GM21381 (cell line): ENCODE data around the gene CENPX.

Source experiments
- ATAC-seq: cut with Tn5 transposase; IDR thresholded peaks from one replicate; pipeline ENCODE4 v1.9.1; 2021; ENCODE audit warnings: mild to moderate bottlenecking, moderate library complexity; ENCODE audit not compliant: unreplicated experiment

Gene CENPX

GRCh38 chr17:82025401-82026107 lies 2.9 kb upstream of the CENPX start:
- ATAC-seq, result no peak

GRCh38 chr17:82024859-82025258 lies 2.2 kb upstream of the CENPX start:
- no peak for ATAC-seq

DNA sequence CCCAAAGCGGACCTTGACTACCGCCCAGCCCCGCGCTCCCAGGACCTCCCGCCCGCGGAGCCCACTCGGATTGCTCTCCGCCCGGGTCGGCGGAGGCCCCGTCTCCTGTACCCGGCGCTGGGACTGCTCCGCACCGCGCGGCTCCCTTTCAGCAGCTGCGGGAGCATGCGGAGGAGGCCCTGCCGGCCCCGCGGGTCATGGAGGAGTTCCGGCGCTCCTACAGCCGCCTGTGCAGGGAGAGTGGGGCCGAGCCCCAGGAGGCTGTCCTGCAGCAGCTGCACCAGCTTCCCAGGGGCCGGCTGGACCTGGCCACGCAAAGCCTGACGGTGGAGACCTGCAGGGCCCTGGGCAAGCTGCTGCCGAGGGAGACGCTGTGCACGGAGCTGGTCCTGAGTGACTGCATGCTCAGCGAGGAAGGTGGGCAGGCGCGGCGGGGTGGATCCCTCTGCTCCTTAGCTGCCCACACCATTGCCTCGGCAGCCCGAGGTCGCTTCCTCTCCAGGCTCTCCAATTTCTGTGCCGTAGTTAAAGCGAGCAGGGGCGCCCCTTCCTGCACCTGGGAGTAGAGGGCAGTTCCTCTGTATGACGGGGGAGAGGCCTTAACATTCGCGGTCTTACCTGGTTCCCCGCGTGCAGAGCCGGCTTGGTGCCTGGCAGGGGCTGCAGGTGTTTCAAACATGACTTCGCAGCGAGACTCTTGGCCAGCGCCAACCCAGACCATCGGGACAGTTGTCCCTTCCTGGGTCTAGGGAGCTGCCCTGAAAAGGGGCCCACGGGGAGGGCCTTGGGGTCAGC lies 966 bp upstream of the CENPX start:
- peak; percentile 1 for ATAC-seq

DNA sequence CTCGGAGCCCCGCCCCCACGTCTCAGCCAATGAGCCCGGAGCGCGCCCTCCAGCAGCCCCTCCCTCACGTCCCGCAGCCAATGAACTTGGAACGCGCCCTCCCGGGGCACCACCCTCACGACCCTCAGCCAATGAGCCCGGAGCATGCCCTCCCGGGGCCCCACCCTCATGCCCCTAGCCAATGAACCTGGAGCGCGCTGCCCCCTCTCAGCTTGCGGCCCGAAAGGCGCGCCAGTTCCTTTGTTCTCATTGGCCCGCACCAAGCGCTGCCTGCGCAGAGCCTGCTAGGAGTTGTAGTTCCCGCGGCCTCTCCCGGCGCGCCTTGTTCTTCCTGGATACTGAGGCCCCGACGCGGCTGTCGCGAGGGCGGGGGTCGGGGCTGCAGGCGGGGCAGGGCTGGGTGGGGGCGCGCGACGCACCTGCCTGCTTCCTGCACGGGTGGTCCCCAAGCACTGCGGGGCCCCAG lies 336 bp upstream of the CENPX start, which contains the start of gene LRRC45:
TSS of gene LRRC45 (plus strand) at position 325 of the 466 bp plus-strand sequence. CDS start 339 bp downstream, outside the sequence.
- peak; percentile 85 for ATAC-seq

GRCh38 chr17:82021900-82022309 lies 773 bp downstream of the CENPX start:
- ATAC-seq, result no peak

GRCh38 chr17:82021107-82021899 lies 1.4 kb downstream of the CENPX start:
- no peak for ATAC-seq

GRCh38 chr17:82020572-82021106 lies 2.0 kb downstream of the CENPX start:
- ATAC-seq, result no peak

- no peak for ATAC-seq
Observed at GRCh38 chr17:82019690-82020571, 2.7 kb downstream of the CENPX start.

DNA sequence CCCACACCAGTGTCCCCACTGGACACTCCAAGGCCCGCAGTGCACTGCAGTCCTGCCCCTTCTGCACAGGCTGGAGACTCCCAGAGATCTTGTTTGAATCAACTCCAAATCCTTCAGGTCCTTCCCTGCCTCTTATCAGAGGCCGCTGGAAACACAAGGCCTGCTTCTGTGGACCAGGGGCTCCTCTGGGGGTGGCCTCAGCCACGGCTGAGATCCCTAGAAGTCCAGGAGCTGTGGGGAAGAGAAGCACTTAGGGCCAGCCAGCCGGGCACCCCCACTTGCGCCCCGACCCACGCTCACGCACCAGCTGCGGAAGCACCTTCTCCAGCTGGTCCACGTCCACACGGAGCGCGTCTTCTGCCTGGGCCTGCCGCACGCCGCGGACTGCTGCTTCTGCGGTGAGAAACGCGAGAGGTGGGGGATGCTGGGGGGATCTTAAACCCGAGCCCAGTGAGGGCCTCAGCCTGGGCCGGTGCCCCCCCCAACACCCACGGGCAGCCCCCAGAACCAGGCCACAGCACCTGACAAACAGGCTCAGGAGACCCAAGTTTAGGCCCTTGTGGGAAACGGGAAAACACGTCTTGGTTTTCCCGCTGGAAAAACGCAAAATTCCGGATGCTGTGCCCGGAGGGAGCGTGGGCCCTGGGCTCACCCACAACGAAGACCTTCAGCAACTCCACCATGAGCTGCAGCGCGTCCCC lies 3.5 kb downstream of the CENPX start:
- no peak for ATAC-seq

GRCh38 chr17:82018152-82018988 lies 4.3 kb downstream of the CENPX start:
- ATAC-seq, result no peak

GRCh38 chr17:82017612-82018151 lies 5.0 kb downstream of the CENPX start:
- no peak for ATAC-seq

- no peak for ATAC-seq
Observed at GRCh38 chr17:82016875-82017459, 5.7 kb downstream of the CENPX start.

GRCh38 chr17:82016061-82016874 lies 6.4 kb downstream of the CENPX start:
- ATAC-seq, result no peak

DNA sequence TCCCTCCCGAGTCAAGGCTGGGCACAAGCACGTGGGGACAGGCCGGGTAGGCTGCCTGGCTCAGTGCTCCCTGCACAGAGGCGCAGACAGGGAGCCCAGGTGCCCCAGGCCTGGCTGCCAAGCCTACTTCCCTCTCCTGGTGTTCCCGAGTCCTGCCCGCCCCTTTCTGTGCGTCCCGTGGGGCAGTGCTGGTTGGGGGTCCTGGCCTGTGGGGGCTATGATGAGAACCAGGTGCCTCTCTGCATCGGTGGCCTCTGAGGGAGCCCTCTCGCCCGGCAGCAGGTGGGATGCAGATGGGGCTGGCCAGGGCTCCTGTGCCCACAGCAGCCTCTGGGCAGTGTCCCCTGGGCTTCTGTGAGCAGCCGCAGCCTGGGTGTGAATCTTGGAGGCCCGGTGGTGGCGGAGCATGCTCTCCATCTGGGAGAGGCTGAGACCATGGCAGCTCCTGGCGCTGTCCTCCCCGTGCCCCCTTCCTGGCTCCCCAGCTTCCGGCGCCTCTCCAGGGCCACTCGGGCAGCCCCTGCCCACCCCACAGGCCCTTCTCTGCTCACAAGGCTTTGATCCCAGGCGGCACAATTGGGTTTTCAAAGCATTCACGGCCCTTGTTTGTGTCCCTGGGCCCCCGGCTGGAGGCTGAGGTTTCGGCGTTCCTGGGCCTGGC lies 7.2 kb downstream of the CENPX start:
- no peak for ATAC-seq

- ATAC-seq, result no peak
Observed at GRCh38 chr17:82014971-82015310, 7.7 kb downstream of the CENPX start.

- ATAC-seq, result no peak
Observed at GRCh38 chr17:82014432-82014831, 8.2 kb downstream of the CENPX start.
